Sigmoid colon (tissue), 3 donors: ENCODE results near the gene UNC79.

Experiments used
- POLR2A ChIP-seq, 2 donors: fragments of 450-650 bp; IDR thresholded peaks; one replicate each; pipeline ENCODE4 v1.6.1; 2016; ENCODE audit warnings: antibody characterized with exemption in 2 of 2, mild to moderate bottlenecking in 2 of 2, moderate library complexity in 2 of 2
- TF ChIP-seq, protein P1 (sequence below), 4 experiments: fragments of 450-650 bp in 3 of 4; fragments of 200-600 bp in 1 of 4; IDR thresholded peaks; one replicate each; pipeline ENCODE4 v1.5.1; 2016 to 2019; ENCODE audit warnings: antibody characterized with exemption in 4 of 4, mild to moderate bottlenecking in 3 of 4, moderate library complexity in 2 of 4

DNA sequence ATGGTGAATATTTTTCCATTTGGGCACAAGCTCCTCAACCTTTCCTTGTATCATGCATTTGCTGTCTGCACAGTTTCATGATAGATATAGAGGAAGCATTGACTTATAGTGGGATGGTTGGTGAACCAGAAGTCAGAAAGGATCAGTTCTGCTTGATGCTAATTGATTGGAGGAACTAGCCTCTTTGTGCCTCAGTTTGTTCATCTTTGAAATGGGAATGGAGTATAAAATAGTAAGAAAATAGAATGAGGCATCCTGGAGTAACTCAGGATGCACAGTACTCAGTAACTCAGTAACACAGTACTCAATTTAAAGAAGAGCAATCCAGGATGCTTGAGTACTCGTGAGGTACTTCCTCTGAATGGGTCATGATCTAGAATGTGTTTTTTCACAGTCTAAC, 109.5 kb downstream of the UNC79 start:
- TF ChIP-seq, protein P1, sequence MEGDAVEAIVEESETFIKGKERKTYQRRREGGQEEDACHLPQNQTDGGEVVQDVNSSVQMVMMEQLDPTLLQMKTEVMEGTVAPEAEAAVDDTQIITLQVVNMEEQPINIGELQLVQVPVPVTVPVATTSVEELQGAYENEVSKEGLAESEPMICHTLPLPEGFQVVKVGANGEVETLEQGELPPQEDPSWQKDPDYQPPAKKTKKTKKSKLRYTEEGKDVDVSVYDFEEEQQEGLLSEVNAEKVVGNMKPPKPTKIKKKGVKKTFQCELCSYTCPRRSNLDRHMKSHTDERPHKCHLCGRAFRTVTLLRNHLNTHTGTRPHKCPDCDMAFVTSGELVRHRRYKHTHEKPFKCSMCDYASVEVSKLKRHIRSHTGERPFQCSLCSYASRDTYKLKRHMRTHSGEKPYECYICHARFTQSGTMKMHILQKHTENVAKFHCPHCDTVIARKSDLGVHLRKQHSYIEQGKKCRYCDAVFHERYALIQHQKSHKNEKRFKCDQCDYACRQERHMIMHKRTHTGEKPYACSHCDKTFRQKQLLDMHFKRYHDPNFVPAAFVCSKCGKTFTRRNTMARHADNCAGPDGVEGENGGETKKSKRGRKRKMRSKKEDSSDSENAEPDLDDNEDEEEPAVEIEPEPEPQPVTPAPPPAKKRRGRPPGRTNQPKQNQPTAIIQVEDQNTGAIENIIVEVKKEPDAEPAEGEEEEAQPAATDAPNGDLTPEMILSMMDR (IDR thresholded peaks at IDR 0.05): no peak
- no peak for TF ChIP-seq POLR2A (IDR thresholded peaks at IDR 0.05)
